ENCODE data around the gene AREL1. TPM values are rescaled to one million over a fixed set of nuclear protein-coding genes. Genes with fewer than 3 reads are reported as not detected.
A peak's percentile ranks its signal among the peaks of the same experiment; 100 is the strongest.

Gene AREL1
- total RNA-seq, 1 experiment from 2014 or later: 34.3 TPM

GRCh38 chr14:74660167-74660566 is 52.7 kb downstream of the AREL1 start:
- DNase-seq: no peak
- H3K27me3 ChIP-seq: no peaks in the 10 kb centered on the region
- no peaks in the 10 kb centered on the region for H3K9me3 ChIP-seq (replicated peaks)
- H3K36me3 ChIP-seq: peaks cover 9% of the 10 kb centered on the region; the same call in 1 of the 2 replicates
- H3K4me1 ChIP-seq: no peaks in the 10 kb centered on the region
- H3K27ac ChIP-seq: no peak overlapping the region
- no peak overlapping the region for H3K4me3 ChIP-seq

- Histone ChIP-seq H3K27me3 (no peaks in the 10 kb centered on the region), H3K9me3 (replicated peaks) (no peaks in the 10 kb centered on the region), H3K4me1 (no peaks in the 10 kb centered on the region), H3K4me3 (no peak overlapping the region), H3K36me3 (peaks cover 8% of the 10 kb centered on the region; the same call in 1 of the 2 replicates), H3K27ac (no peak overlapping the region)
- no peak for DNase-seq
These were observed 54.2 kb downstream of the AREL1 start for GRCh38 chr14:74658535-74659131.

DNA sequence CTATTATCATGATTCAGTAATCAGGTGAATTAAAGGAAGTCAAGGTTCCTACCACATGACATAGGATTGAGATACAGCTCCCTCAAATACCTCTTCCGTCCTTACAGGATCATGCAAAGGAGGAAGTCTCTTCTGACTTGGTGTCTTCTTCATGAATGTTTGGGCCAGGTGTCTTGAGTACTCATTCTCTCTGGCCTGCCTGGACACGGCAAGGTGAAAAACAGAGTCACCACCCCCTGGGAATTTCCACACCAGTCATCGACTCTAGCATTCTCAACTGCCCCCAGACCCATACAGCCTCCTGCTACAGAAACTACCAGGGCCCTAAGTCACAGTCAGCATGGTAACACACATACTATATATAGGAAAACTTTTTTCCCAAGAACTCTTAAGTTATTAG is 55.9 kb downstream of the AREL1 start:
- no peaks in the 10 kb centered on the region for H3K4me1 ChIP-seq
- no peak for DNase-seq
- peaks cover 4% of the 10 kb centered on the region; the same call in 1 of the 2 replicates for H3K36me3 ChIP-seq
- no peaks in the 10 kb centered on the region for H3K27me3 ChIP-seq
- H3K4me3 ChIP-seq: no peak overlapping the region
- H3K9me3 ChIP-seq (replicated peaks): no peaks in the 10 kb centered on the region
- H3K27ac ChIP-seq: no peak overlapping the region

- no peak overlapping the region for H3K27ac ChIP-seq
- no peaks in the 10 kb centered on the region for H3K4me1 ChIP-seq
- DNase-seq: no peak
- H3K36me3 ChIP-seq: peaks cover 4% of the 10 kb centered on the region; the same call in 1 of the 2 replicates
- no peaks in the 10 kb centered on the region for H3K9me3 ChIP-seq (replicated peaks)
- no peaks in the 10 kb centered on the region for H3K27me3 ChIP-seq
- no peak overlapping the region for H3K4me3 ChIP-seq
These were observed 57.1 kb downstream of the AREL1 start for GRCh38 chr14:74655599-74656395.

DNA sequence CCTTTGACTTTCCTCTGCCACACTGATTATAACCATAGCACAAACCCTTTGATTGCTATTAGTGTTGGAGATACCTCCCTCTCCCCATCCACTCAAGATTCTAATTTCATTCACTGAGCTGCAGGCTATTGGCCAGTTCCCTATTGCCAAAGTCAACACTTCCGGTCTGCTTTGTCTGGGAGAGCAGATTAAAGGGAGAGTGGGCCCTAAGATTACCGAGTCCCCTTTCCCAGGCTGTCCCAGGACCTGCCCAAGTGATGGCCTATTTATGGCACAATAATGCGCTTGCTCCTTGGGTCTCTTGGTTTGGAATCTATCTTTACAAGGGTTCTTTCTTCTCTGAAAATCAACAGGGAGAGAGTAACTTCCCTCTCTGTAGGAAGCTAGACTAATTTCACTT is 57.9 kb downstream of the AREL1 start:
- DNase-seq: no peak
- no peak overlapping the region for H3K27ac ChIP-seq
- no peaks in the 10 kb centered on the region for H3K27me3 ChIP-seq
- H3K36me3 ChIP-seq: peaks cover 4% of the 10 kb centered on the region; the same call in 1 of the 2 replicates
- H3K9me3 ChIP-seq (replicated peaks): no peaks in the 10 kb centered on the region
- H3K4me1 ChIP-seq: no peaks in the 10 kb centered on the region
- H3K4me3 ChIP-seq: no peak overlapping the region

- Histone ChIP-seq H3K4me3 (no peak overlapping the region), H3K9me3 (replicated peaks) (no peaks in the 10 kb centered on the region), H3K4me1 (no peaks in the 10 kb centered on the region), H3K36me3 (no peaks in the 10 kb centered on the region), H3K27me3 (no peaks in the 10 kb centered on the region), H3K27ac (no peak overlapping the region)
- DNase-seq: no peak
These were observed 59.3 kb downstream of the AREL1 start for GRCh38 chr14:74653386-74654138.

DNA sequence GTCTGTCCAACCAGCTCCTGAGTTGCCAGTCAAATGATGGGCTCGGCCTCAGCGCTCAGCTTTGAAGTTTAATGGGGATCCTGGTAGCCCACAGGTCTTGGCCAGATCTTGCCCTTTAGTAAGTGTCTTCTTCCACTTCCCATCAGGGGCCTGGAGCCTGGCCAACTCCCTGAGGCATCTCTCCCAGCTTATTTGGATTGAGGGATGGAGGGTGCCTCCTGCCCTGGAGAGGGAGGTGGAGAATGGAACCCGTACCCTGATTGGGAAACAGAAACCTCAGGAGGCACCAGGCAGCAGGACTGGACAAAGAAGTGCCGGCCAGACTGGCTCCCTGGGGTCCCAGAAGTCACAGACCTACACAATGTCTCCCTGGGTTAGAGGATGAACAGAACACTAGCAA is 60.3 kb downstream of the AREL1 start:
- Histone ChIP-seq H3K4me3 (no peak overlapping the region), H3K9me3 (replicated peaks) (no peaks in the 10 kb centered on the region), H3K36me3 (no peaks in the 10 kb centered on the region), H3K27me3 (no peaks in the 10 kb centered on the region), H3K4me1 (peaks cover 3% of the 10 kb centered on the region), H3K27ac (no peak overlapping the region)
- DNase-seq: peak in 1 of 2 experiments; percentile 42

GRCh38 chr14:74650927-74651686 is 61.8 kb downstream of the AREL1 start:
- DNase-seq: no peak
- H3K4me1 ChIP-seq: peaks cover 9% of the 10 kb centered on the region
- H3K27ac ChIP-seq: no peak overlapping the region
- H3K36me3 ChIP-seq: no peaks in the 10 kb centered on the region
- H3K4me3 ChIP-seq: no peak overlapping the region
- no peaks in the 10 kb centered on the region for H3K27me3 ChIP-seq
- no peaks in the 10 kb centered on the region for H3K9me3 ChIP-seq (replicated peaks)

DNA sequence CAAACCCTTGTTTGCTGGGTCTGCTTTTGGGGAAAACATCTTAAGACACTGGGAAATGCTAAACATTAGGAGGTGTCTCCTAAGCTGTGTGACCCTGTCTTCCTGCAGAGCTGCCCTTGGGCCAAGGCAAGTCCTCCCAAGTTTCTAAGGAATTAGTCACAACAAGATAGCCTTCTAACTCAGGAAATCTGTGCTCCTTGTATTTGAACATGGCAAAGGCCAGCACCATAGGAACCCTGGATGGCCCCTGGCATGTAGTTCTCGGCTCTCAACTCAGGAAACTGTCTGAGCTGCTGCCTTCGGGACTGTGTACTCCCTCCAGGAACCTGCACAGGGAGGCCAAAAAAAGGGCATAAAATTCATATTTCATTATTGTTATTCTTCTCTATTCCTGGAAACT is 63.2 kb downstream of the AREL1 start:
- DNase-seq: no peak
- no peaks in the 10 kb centered on the region for H3K27me3 ChIP-seq
- H3K9me3 ChIP-seq (replicated peaks): no peaks in the 10 kb centered on the region
- H3K27ac ChIP-seq: no peak overlapping the region
- peaks cover 18% of the 10 kb centered on the region for H3K4me1 ChIP-seq
- H3K4me3 ChIP-seq: no peak overlapping the region
- H3K36me3 ChIP-seq: no peaks in the 10 kb centered on the region

DNA sequence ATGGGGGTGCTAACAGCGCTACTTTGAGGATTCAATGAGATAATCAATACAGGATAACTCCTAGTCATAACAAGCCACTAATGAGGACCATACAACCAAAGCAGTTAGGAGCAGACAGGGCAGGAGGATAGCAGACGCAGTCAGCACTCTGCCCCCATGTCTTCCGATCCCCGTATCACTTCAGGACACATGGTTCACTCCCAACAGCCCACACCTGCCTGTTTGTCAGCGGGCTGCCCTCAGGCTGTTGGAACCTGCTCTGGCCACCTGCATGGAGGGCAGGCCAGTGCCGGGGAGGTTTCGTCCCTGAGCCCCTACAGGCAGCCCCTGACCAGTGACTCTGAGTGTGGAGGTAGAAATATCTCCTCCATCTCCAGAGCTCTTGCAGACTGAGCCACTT is 63.7 kb downstream of the AREL1 start:
- Histone ChIP-seq H3K36me3 (no peaks in the 10 kb centered on the region), H3K9me3 (replicated peaks) (no peaks in the 10 kb centered on the region), H3K27me3 (no peaks in the 10 kb centered on the region), H3K4me3 (no peak overlapping the region), H3K27ac (no peak overlapping the region), H3K4me1 (peaks cover 18% of the 10 kb centered on the region)
- no peak for DNase-seq

- no peak for DNase-seq
- Histone ChIP-seq H3K4me1 (peaks cover 18% of the 10 kb centered on the region), H3K27ac (no peak overlapping the region), H3K27me3 (no peaks in the 10 kb centered on the region), H3K9me3 (replicated peaks) (no peaks in the 10 kb centered on the region), H3K36me3 (no peaks in the 10 kb centered on the region), H3K4me3 (no peak overlapping the region)
These were observed 64.3 kb downstream of the AREL1 start for GRCh38 chr14:74648601-74649000.

- Histone ChIP-seq H3K4me3 (no peak overlapping the region), H3K27ac (no peak overlapping the region), H3K27me3 (no peaks in the 10 kb centered on the region), H3K36me3 (no peaks in the 10 kb centered on the region), H3K4me1 (peaks cover 18% of the 10 kb centered on the region), H3K9me3 (replicated peaks) (no peaks in the 10 kb centered on the region)
- peak; percentile 53 to 79 for DNase-seq
These were observed 65.0 kb downstream of the AREL1 start for GRCh38 chr14:74647678-74648461.

DNA sequence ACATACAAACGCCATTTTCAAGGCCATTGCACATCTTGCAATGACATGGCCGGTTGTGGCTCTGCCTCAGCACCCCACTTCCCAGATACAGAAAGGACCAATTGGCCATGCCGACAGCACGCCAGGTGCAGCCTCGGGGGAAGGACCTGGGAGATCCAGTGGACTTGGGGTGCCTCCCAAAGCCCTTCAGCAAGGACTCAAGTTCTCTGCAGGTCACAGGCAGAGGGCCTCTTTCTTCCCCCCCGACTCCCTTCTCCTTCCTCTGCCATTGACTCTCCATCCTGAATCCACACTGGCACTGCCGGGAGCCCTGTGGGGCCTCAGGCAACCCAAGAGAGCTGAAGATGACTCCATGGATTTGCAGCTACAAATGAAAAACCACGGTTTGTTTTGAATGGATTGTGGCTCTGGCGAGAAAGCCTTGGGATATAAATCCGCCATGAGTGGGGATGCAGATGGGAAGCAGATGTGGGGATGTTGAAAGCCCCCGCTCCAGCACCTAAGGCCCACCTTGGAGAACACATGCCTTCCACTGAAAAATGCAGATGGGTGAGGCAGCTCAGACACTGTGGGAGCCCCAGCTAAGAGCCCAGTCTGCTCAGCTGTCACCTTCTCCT is 65.7 kb downstream of the AREL1 start:
- Histone ChIP-seq H3K36me3 (no peaks in the 10 kb centered on the region), H3K4me3 (no peak overlapping the region), H3K27ac (no peak overlapping the region), H3K9me3 (replicated peaks) (no peaks in the 10 kb centered on the region), H3K27me3 (no peaks in the 10 kb centered on the region), H3K4me1 (peaks cover 18% of the 10 kb centered on the region)
- no peak for DNase-seq
